GM12878 (cell line): Measurements from ENCODE around the gene SMAP1. TPM values are rescaled to one million over a fixed set of nuclear protein-coding genes. Genes with fewer than 3 reads are reported as not detected.

Experiments
- ATAC-seq: fragments of 200-7000 bp; cut with Tn5 transposase; 3 replicates; pipeline ENCODE4 v1.9.1; 2020; ENCODE audit warnings: mild to moderate bottlenecking, moderate library complexity
- BruUV-seq: library from RNA; stranded (reverse); fragments of 400-500 nt; replicated peaks from 2 replicates; lab custom pipeline; 2021; lab: Mats Ljungman, UMichigan
- CTCF ChIA-PET: fragments of 300-600 bp; sonication (Branson Sonifier 250); formaldehyde crosslinking; extraction: SDS; loops from one replicate; lab custom pipeline; 2021; ENCODE audit warnings: inconsistent platforms; lab: Yijun Ruan, JAX
- POLR2A ChIA-PET: fragments of 350-600 bp; formaldehyde crosslinking; extraction: SDS; loops from one replicate; lab custom pipeline; 2021; ENCODE audit warnings: inconsistent platforms; lab: Charles Lee
- RAD21 ChIA-PET: fragments of 300-600 bp; sonication (Branson Sonifier 250); formaldehyde crosslinking; loops from one replicate; lab custom pipeline; 2023; ENCODE audit warnings: antibody characterized with exemption; ENCODE audit not compliant: unreplicated experiment; lab: Charles Lee
- SMC1A ChIA-PET: fragments of 300-600 bp; sonication (Branson Sonifier 250); formaldehyde crosslinking; loops from one replicate; lab custom pipeline; 2023; ENCODE audit not compliant: unreplicated experiment, uncharacterized antibody; lab: Charles Lee
- DNase-seq: peaks from one replicate; pipeline ENCODE4 v3.0.0-alpha.2; 2011; ENCODE audit warnings: low read depth, low spot score
- FAIRE-seq: peaks from 3 replicates; lab custom pipeline; 2011; peaks lifted over from hg19 to GRCh38; lab: Jason Lieb, UNC
- H2AFZ ChIP-seq: 2 replicates; pipeline ENCODE4 v1.6.0; 2011; ENCODE audit warnings: low read depth, low read length, control low read depth; ENCODE audit not compliant: control insufficient read depth
- H3K27ac ChIP-seq: 2 replicates; pipeline ENCODE4 v1.5.1; 2011; ENCODE audit warnings: control low read depth; ENCODE audit not compliant: control insufficient read depth, insufficient read depth
- H3K27me3 ChIP-seq, 2 experiments: replicated peaks in 1 of 2; 2 replicates each; pipeline versions ENCODE4 v1.6.0 to v1.6.1; 2011; ENCODE audit warnings: low read length in 1 of 2; ENCODE audit not compliant: control insufficient read depth in 2 of 2, insufficient read depth in 2 of 2
- H3K36me3 ChIP-seq, 2 experiments: 2 replicates each; pipeline ENCODE4 v1.5.1; 2011; ENCODE audit warnings: low read length in 1 of 2; ENCODE audit not compliant: control insufficient read depth in 2 of 2, insufficient read depth in 2 of 2
- H3K4me1 ChIP-seq: 2 replicates; pipeline ENCODE4 v1.6.1; 2011; ENCODE audit warnings: mild to moderate bottlenecking, low read length, moderate library complexity, mixed read lengths; ENCODE audit not compliant: control insufficient read depth, insufficient read depth
- H3K4me2 ChIP-seq: 2 replicates; pipeline ENCODE4 v1.6.0; 2011; ENCODE audit warnings: control low read depth; ENCODE audit not compliant: control insufficient read depth, insufficient read depth
- H3K4me3 ChIP-seq: fragments of 200-600 bp; sonication (generic); 2 replicates; pipeline ENCODE4 v1.5.1; 2016
- H3K79me2 ChIP-seq: 2 replicates; pipeline ENCODE4 v1.6.0; 2011; ENCODE audit warnings: low read length; ENCODE audit not compliant: control insufficient read depth, insufficient read depth
- H3K9ac ChIP-seq: 2 replicates; pipeline ENCODE4 v1.8.0; 2011; ENCODE audit warnings: low read length, control low read depth, mixed read lengths; ENCODE audit not compliant: control insufficient read depth, insufficient read depth
- H3K9me3 ChIP-seq: replicated peaks from 3 replicates; pipeline ENCODE4 v1.5.1; 2011; ENCODE audit warnings: mild to moderate bottlenecking, low read length; ENCODE audit not compliant: control insufficient read depth, insufficient read depth
- H4K20me1 ChIP-seq: 2 replicates; pipeline ENCODE4 v1.6.0; 2011; ENCODE audit not compliant: control insufficient read depth, insufficient read depth
- BACH1 ChIP-seq: fragments of 450-650 bp; IDR thresholded peaks from 2 replicates; pipeline ENCODE4 v1.6.1; 2017; ENCODE audit warnings: mild to moderate bottlenecking, borderline replicate concordance
- BCL11A ChIP-seq: IDR thresholded peaks from 2 replicates; pipeline ENCODE4 v1.6.1; 2011; ENCODE audit warnings: low read depth, low read length
- CHD1 ChIP-seq: IDR thresholded peaks from 2 replicates; pipeline ENCODE4 v1.6.1; 2012; ENCODE audit warnings: low read depth, low read length, improper control_type of control experiment
- WGBS: methylation state at CpG from one replicate; pipeline ENCODE4 v1.1.6; 2016; ENCODE audit warnings: low lambda C conversion rate; ENCODE audit not compliant: insufficient replicate concordance, insufficient coverage; ENCODE audit errors: missing lambda C conversion rate; 5-methylcytosine and 5-hydroxymethylcytosine counted together
- in situ Hi-C: fragments of 300-500 bp; cut with MboI; formaldehyde crosslinking; loops from 9 replicates; pipeline ENCODE4 v1.14.3; 2018; ENCODE audit warnings: mixed read lengths
- intact Hi-C: fragments of 100-400 bp; cut with micrococcal nuclease; formaldehyde crosslinking; loops from one replicate; pipeline ENCODE4 v1.14.2; 2022; ENCODE audit not compliant: unreplicated experiment
- polyA plus RNA-seq, 11 experiments: library from polyadenylated mRNA; depleted of rRNA in 4 of 11; unstranded in 6 of 11; stranded (reverse) in 5 of 11; fragments of >200 nt; fragmentation: Nextera tagmentation in 4 of 11; fragmentation: Illumina TruSeq in 1 of 11; extraction: Ambion mirVana in 4 of 11; extraction: Trizol in 1 of 11; gene quantifications; 1 replicate in 1 of 11; 2 replicates in 10 of 11; pipeline versions ENCODE4 v1.2.1 to v1.2.3, GENCODE V29; 2011 to 2016; ENCODE audit warnings: inconsistent platforms in 2 of 11, missing spikeins in 2 of 11, low read depth in 1 of 11
- total RNA-seq, 4 experiments: library from RNA; depleted of rRNA in 3 of 4; stranded (reverse); fragments of >200 nt in 3 of 4; fragmentation: Illumina TruSeq in 1 of 4; extraction: Trizol in 1 of 4; gene quantifications; 2 replicates each; pipeline versions ENCODE4 v1.2.1 to v1.2.3, GENCODE V29; 2013 to 2021
- TF ChIP-seq, protein P1 (sequence below): fragments of 450-650 bp; IDR thresholded peaks from 2 replicates; pipeline ENCODE4 v1.6.1; 2016; ENCODE audit warnings: mild to moderate bottlenecking, moderate library complexity, borderline replicate concordance
- TF ChIP-seq, protein P2 (sequence below): fragments of 450-650 bp; IDR thresholded peaks from 2 replicates; pipeline ENCODE4 v1.6.1; 2017; ENCODE audit warnings: mild to moderate bottlenecking, moderate library complexity

Gene SMAP1
- total and polyA plus RNA-seq, 10 of the 15 experiments (the other 5 are each of a cell fraction or from before 2014, with no cell fraction given) = 13.7 to 33.9 (median 25.3) TPM

DNA sequence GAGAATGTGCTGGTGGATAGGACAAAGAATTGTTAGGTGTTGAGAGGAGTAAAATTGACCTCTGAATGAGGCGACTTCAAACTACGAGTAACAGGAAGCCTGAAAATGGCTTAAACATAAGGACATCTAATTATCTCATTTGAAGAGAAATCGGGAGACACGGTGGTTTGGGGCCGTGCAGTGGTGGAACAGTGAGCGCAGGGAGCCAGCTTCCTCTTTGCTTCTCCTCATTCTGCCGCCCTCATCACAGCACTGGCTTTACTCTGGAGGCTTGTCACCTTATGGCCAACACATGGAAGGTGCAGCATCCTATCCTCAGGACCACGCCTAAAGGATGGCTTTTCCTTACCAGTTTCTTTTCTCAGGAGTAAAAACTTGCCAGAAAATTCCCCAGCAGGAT is 174.9 kb downstream of the SMAP1 start:
- ChIA-PET POLR2A (no interaction called here), CTCF (interaction anchor here (1.1 to 1.7 kb wide), 2 partner anchors 135 to 138 kb away, joined by 3 to 7 read pairs; no protein-coding TSS in a partner anchor), RAD21 (interaction anchor here (0.6 to 2.4 kb wide), 2 partner anchors 15 to 203 kb away, joined by 3 to 10 read pairs; no protein-coding TSS in a partner anchor), SMC1A (no interaction called here)
- TF ChIP-seq, protein P1, sequence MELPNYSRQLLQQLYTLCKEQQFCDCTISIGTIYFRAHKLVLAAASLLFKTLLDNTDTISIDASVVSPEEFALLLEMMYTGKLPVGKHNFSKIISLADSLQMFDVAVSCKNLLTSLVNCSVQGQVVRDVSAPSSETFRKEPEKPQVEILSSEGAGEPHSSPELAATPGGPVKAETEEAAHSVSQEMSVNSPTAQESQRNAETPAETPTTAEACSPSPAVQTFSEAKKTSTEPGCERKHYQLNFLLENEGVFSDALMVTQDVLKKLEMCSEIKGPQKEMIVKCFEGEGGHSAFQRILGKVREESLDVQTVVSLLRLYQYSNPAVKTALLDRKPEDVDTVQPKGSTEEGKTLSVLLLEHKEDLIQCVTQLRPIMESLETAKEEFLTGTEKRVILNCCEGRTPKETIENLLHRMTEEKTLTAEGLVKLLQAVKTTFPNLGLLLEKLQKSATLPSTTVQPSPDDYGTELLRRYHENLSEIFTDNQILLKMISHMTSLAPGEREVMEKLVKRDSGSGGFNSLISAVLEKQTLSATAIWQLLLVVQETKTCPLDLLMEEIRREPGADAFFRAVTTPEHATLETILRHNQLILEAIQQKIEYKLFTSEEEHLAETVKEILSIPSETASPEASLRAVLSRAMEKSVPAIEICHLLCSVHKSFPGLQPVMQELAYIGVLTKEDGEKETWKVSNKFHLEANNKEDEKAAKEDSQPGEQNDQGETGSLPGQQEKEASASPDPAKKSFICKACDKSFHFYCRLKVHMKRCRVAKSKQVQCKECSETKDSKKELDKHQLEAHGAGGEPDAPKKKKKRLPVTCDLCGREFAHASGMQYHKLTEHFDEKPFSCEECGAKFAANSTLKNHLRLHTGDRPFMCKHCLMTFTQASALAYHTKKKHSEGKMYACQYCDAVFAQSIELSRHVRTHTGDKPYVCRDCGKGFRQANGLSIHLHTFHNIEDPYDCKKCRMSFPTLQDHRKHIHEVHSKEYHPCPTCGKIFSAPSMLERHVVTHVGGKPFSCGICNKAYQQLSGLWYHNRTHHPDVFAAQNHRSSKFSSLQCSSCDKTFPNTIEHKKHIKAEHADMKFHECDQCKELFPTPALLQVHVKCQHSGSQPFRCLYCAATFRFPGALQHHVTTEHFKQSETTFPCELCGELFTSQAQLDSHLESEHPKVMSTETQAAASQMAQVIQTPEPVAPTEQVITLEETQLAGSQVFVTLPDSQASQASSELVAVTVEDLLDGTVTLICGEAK = no peak
- TF ChIP-seq BCL11A (no peak), BACH1 (no peak), CHD1 (no peak)
- TF ChIP-seq, protein P2, sequence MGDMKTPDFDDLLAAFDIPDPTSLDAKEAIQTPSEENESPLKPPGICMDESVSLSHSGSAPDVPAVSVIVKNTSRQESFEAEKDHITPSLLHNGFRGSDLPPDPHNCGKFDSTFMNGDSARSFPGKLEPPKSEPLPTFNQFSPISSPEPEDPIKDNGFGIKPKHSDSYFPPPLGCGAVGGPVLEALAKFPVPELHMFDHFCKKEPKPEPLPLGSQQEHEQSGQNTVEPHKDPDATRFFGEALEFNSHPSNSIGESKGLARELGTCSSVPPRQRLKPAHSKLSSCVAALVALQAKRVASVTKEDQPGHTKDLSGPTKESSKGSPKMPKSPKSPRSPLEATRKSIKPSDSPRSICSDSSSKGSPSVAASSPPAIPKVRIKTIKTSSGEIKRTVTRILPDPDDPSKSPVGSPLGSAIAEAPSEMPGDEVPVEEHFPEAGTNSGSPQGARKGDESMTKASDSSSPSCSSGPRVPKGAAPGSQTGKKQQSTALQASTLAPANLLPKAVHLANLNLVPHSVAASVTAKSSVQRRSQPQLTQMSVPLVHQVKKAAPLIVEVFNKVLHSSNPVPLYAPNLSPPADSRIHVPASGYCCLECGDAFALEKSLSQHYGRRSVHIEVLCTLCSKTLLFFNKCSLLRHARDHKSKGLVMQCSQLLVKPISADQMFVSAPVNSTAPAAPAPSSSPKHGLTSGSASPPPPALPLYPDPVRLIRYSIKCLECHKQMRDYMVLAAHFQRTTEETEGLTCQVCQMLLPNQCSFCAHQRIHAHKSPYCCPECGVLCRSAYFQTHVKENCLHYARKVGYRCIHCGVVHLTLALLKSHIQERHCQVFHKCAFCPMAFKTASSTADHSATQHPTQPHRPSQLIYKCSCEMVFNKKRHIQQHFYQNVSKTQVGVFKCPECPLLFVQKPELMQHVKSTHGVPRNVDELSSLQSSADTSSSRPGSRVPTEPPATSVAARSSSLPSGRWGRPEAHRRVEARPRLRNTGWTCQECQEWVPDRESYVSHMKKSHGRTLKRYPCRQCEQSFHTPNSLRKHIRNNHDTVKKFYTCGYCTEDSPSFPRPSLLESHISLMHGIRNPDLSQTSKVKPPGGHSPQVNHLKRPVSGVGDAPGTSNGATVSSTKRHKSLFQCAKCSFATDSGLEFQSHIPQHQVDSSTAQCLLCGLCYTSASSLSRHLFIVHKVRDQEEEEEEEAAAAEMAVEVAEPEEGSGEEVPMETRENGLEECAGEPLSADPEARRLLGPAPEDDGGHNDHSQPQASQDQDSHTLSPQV = no peak
- no TSS peak for BruUV-seq
- Histone ChIP-seq H3K36me3 (peaks cover 0 to 2% of the 10 kb centered on the region in 2 experiments; a peak in 2 of 4 replicates), H2AFZ (no peak overlapping the region), H3K9me3 (no peaks in the 10 kb centered on the region; the same call in 1 of the 3 replicates), H3K4me1 (no peaks in the 10 kb centered on the region), H3K4me2 (no peak overlapping the region), H3K9ac (no peak overlapping the region), H3K4me3 (no peak overlapping the region), H3K79me2 (no peaks in the 10 kb centered on the region), H3K27ac (no peak overlapping the region), H4K20me1 (no peaks in the 10 kb centered on the region), H3K27me3 (no peaks in the 10 kb centered on the region)
- in situ Hi-C loops (no loop called here), intact Hi-C loops (no loop called here)
- ATAC-seq = no peak
- WGBS = 97% methylated on average over 8 of the region's 8 CpGs
- FAIRE-seq = no peak
- no peak for DNase-seq
